Small intestine (tissue), 7 donors: ENCODE measurements around the gene ATF7IP. TPM values are rescaled to one million over a fixed set of nuclear protein-coding genes. Genes with fewer than 3 reads are reported as not detected.

ENCODE experiments used
- DNase-seq, 2 donors: peaks; one replicate each; pipeline versions ENCODE4 v3.0.0 to v3.0.0-alpha.2; 2013
- FAIRE-seq: peaks from 2 replicates; lab custom pipeline; 2012; peaks lifted over from hg19 to GRCh38; lab: Jason Lieb, UNC
- H3K27ac ChIP-seq, 3 donors: one replicate each; pipeline ENCODE4 v1.5.1; 2013; ENCODE audit warnings: low read length in 2 of 3, mild to moderate bottlenecking in 2 of 3, control low read depth in 1 of 3, inconsistent platforms in 1 of 3, low read depth in 1 of 3, moderate library complexity in 1 of 3
- H3K27me3 ChIP-seq, 3 donors: one replicate each; pipeline ENCODE4 v1.6.1; 2013; ENCODE audit warnings: low read length in 3 of 3, inconsistent platforms in 1 of 3; ENCODE audit not compliant: control insufficient read depth in 3 of 3, insufficient read depth in 3 of 3
- H3K36me3 ChIP-seq, 3 donors: one replicate each; pipeline ENCODE4 v1.6.1; 2013; ENCODE audit warnings: low read length in 3 of 3, inconsistent platforms in 1 of 3, low read depth in 1 of 3, mild to moderate bottlenecking in 1 of 3, moderate library complexity in 1 of 3; ENCODE audit not compliant: control insufficient read depth in 3 of 3, insufficient read depth in 2 of 3
- H3K4me1 ChIP-seq, 3 donors: one replicate each; pipeline ENCODE4 v1.6.1; 2013; ENCODE audit warnings: low read length in 2 of 3, inconsistent platforms in 1 of 3, low read depth in 1 of 3, mild to moderate bottlenecking in 1 of 3, moderate library complexity in 1 of 3; ENCODE audit not compliant: control insufficient read depth in 3 of 3, insufficient read depth in 2 of 3
- H3K4me3 ChIP-seq, 3 donors: one replicate each; pipeline ENCODE4 v1.5.1; 2013; ENCODE audit warnings: low read length in 3 of 3, control low read depth in 1 of 3, inconsistent platforms in 1 of 3, low read depth in 1 of 3, mild to moderate bottlenecking in 1 of 3, moderate library complexity in 1 of 3
- H3K9me3 ChIP-seq, 2 donors: one replicate each; pipeline ENCODE4 v1.6.1; 2013; ENCODE audit warnings: low read depth in 1 of 2, low read length in 1 of 2; ENCODE audit not compliant: control insufficient read depth in 2 of 2, insufficient read depth in 1 of 2
- WGBS, 3 donors: extraction: QIAGEN DNeasy Blood & Tissue Kit; methylation state at CpG; one replicate each; pipeline ENCODE4 v1.1.7; 2013; 5-methylcytosine and 5-hydroxymethylcytosine counted together
- polyA plus RNA-seq, 4 donors: library from polyadenylated mRNA; stranded (reverse) in 3 of 4; unstranded in 1 of 4; fragments of 200-250 nt in 3 of 4; fragments of 120-200 nt in 1 of 4; gene quantifications; one replicate each; pipeline versions ENCODE4 v1.2.1 to v1.2.3, GENCODE V29; 2013
- donor health status: healthy with polysubstance abuse.
- donor health status: control.
- donor health status: control.
- donor health status: Bipolar disorder and iron deficiency.
- donor health status: healthy.

Gene ATF7IP
- polyA plus RNA-seq, 4 donors, result 3.5 to 34.5 (median 5.7) TPM

GRCh38 chr12:14452865-14453264 lies 87.4 kb downstream of the ATF7IP start:
- DNase-seq (no peak), FAIRE-seq (no peak)
- no peak overlapping the region for H3K27ac ChIP-seq
- H3K27me3 ChIP-seq, result no peaks in the 10 kb centered on the region
- peaks cover 5 to 20% (median 5%) of the 10 kb centered on the region in 3 donors for H3K36me3 ChIP-seq
- no peak overlapping the region for H3K4me3 ChIP-seq
- WGBS, 3 donors, result 78 to 92% (median 79%) methylated on average over 1 of the region's 1 CpG
- H3K9me3 ChIP-seq, result no peaks in the 10 kb centered on the region
- H3K4me1 ChIP-seq, result no peaks in the 10 kb centered on the region

- no peak for FAIRE-seq
- H3K36me3 ChIP-seq, result peaks cover 5 to 25% (median 8%) of the 10 kb centered on the region in 3 donors
These were observed 88.8 kb downstream of the ATF7IP start for GRCh38 chr12:14454098-14454907.

GRCh38 chr12:14460212-14460841 lies 94.8 kb downstream of the ATF7IP start:
- Histone ChIP-seq H3K27ac (peak overlapping the region in 1 of 3 donors; percentile 9), H3K9me3 (no peaks in the 10 kb centered on the region), H3K36me3 (peaks cover 10 to 28% (median 10%) of the 10 kb centered on the region in 3 donors), H3K4me3 (no peak overlapping the region), H3K4me1 (no peaks in the 10 kb centered on the region), H3K27me3 (no peaks in the 10 kb centered on the region)
- 94 to 99% (median 97%) methylated on average over 5 of the region's 5 CpGs for WGBS, 3 donors
- no peak for DNase-seq
- no peak for FAIRE-seq

More at GRCh38 chr12:14454098-14454907, 88.8 kb downstream of the ATF7IP start:
- no peaks in the 10 kb centered on the region for H3K27me3 ChIP-seq
- H3K4me3 ChIP-seq, result no peak overlapping the region
- WGBS, 3 donors, result 78 to 92% (median 81%) methylated on average over 2 of the region's 2 CpGs
- no peaks in the 10 kb centered on the region for H3K4me1 ChIP-seq
- no peak overlapping the region for H3K27ac ChIP-seq
- peak; percentile 35 to 36 for DNase-seq
- H3K9me3 ChIP-seq, result no peaks in the 10 kb centered on the region

DNA sequence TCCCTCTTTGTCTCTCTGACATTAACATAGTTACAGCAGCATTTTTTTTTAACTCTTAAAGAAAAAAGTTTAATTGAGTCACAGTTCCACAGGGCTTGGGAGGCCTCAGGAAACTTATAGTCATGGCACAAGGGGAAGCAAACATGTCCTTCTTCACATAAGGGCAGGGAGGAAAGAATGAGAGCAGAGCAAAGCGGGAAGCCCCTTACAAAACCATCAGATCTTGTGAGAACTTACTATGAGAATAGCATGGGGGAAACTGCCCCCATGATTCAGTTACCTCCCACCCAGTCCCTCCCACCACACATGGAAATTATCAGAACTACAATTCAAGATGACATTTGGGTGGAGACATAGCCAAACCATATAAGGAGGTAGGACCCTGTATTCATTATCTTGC lies 106.0 kb downstream of the ATF7IP start:
- peaks cover 5 to 15% (median 6%) of the 10 kb centered on the region in 3 donors for H3K36me3 ChIP-seq
- 94 to 100% (median 100%) methylated on average over 1 of the region's 1 CpG for WGBS, 3 donors
- H3K4me3 ChIP-seq, result no peak overlapping the region
- peaks cover 0 to 21% of the 10 kb centered on the region in 2 donors for H3K9me3 ChIP-seq
- no peaks in the 10 kb centered on the region for H3K27me3 ChIP-seq
- H3K4me1 ChIP-seq, result no peaks in the 10 kb centered on the region
- FAIRE-seq, result no peak
- DNase-seq, result no peak
- H3K27ac ChIP-seq, result no peak overlapping the region

GRCh38 chr12:14473707-14474287 lies 108.3 kb downstream of the ATF7IP start:
- Histone ChIP-seq H3K4me3 (no peak overlapping the region), H3K36me3 (peaks cover 6 to 11% (median 8%) of the 10 kb centered on the region in 3 donors), H3K4me1 (no peaks in the 10 kb centered on the region), H3K9me3 (peaks cover 0 to 21% of the 10 kb centered on the region in 2 donors), H3K27ac (no peak overlapping the region), H3K27me3 (no peaks in the 10 kb centered on the region)
- FAIRE-seq, result peak; percentile 53
- 86 to 93% (median 91%) methylated on average over 4 of the region's 4 CpGs for WGBS, 3 donors
- peak in 1 of 2 donors; percentile 4 for DNase-seq

DNA sequence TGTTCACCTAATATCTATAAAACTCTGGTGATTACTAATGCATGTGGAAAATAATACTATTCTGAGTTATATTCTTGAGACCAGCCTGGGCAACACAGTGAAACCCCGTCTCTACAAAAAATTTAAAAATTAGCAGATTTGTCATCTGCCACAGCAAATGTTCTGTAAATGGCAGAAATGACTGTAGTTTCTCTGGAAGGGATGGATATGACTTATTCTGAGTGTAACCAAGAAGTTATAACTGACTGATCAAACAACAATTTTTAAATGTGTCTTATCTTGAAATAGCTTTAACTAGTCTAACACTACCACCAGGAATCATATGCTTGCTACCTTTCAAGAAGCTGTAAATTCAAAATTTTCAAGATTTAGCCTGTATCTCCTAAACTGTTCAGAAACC lies 113.5 kb downstream of the ATF7IP start:
- WGBS, 3 donors, result 84 to 90% (median 85%) methylated on average over 1 of the region's 1 CpG
- Histone ChIP-seq H3K4me1 (no peaks in the 10 kb centered on the region), H3K9me3 (peaks cover 0 to 13% of the 10 kb centered on the region in 2 donors), H3K27me3 (no peaks in the 10 kb centered on the region), H3K36me3 (peaks cover 7 to 23% (median 9%) of the 10 kb centered on the region in 3 donors), H3K4me3 (no peak overlapping the region), H3K27ac (no peak overlapping the region)
- no peak for DNase-seq
- FAIRE-seq, result no peak

DNA sequence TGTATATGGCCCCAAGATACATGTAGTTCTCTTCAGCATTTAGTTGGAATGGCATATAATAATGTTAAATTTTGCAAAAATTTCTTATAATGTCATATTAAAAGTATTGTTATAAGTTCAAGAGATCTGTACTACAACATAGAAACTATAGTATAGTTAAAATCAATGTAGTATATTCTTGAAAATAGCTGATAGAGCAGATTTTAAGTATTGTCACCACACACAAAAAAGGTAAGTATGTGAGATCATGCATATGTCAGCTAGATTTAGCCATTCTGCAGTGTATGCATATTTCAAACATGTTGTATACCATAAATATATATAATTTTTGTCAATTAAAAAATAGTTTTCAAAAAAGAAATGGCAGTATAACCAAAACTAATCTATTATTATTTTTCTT lies 115.7 kb downstream of the ATF7IP start:
- no peaks in the 10 kb centered on the region for H3K4me1 ChIP-seq
- H3K36me3 ChIP-seq, result peaks cover 14 to 33% (median 18%) of the 10 kb centered on the region in 3 donors
- no peaks in the 10 kb centered on the region for H3K27me3 ChIP-seq
- FAIRE-seq (no peak), DNase-seq (no peak)
- no peak overlapping the region for H3K27ac ChIP-seq
- peaks cover 0 to under 1% of the 10 kb centered on the region in 2 donors for H3K9me3 ChIP-seq
- no peak overlapping the region for H3K4me3 ChIP-seq

DNA sequence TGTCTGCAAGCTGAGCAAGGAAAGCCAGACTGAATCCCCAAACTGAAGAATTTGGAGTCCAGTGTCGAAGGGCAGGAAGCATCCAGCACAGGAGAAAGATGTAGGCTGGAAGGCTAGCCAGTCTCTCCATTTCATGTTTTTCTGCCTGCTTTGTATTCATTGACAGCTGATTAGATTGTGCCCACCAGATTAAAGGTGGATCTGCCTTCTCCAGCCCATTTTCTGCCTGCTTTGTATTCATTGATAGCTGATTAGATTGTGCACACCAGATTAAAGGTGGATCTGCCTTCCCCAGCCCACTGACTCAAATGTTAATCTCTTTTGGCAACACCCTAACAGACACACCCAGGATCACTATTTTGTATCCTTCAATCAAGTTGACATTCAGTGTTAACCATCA lies 116.9 kb downstream of the ATF7IP start:
- 100% methylated on average over 1 of the region's 1 CpG for WGBS, 3 donors
- DNase-seq, result no peak

More for the DNA sequence above, 116.9 kb downstream of the ATF7IP start:
- Histone ChIP-seq H3K4me3 (no peak overlapping the region), H3K9me3 (no peaks in the 10 kb centered on the region), H3K4me1 (no peaks in the 10 kb centered on the region), H3K27me3 (no peaks in the 10 kb centered on the region), H3K36me3 (peaks cover 15 to 37% (median 18%) of the 10 kb centered on the region in 3 donors), H3K27ac (no peak overlapping the region)
- no peak for FAIRE-seq
